GM12878 (cell line): ENCODE measurements around the gene ZNF554. TPM values are rescaled to one million over a fixed set of nuclear protein-coding genes. Genes with fewer than 3 reads are reported as not detected.

ENCODE experiments used
- ATAC-seq: fragments of 200-7000 bp; cut with Tn5 transposase; 3 replicates; pipeline ENCODE4 v1.9.1; 2020; ENCODE audit warnings: mild to moderate bottlenecking, moderate library complexity
- BruUV-seq: library from RNA; stranded (reverse); fragments of 400-500 nt; replicated peaks from 2 replicates; lab custom pipeline; 2021; lab: Mats Ljungman, UMichigan
- CTCF ChIA-PET: fragments of 300-600 bp; sonication (Branson Sonifier 250); formaldehyde crosslinking; extraction: SDS; loops from one replicate; lab custom pipeline; 2021; ENCODE audit warnings: inconsistent platforms; lab: Yijun Ruan, JAX
- POLR2A ChIA-PET: fragments of 350-600 bp; formaldehyde crosslinking; extraction: SDS; loops from one replicate; lab custom pipeline; 2021; ENCODE audit warnings: inconsistent platforms; lab: Charles Lee
- RAD21 ChIA-PET: fragments of 300-600 bp; sonication (Branson Sonifier 250); formaldehyde crosslinking; loops from one replicate; lab custom pipeline; 2023; ENCODE audit warnings: antibody characterized with exemption; ENCODE audit not compliant: unreplicated experiment; lab: Charles Lee
- SMC1A ChIA-PET: fragments of 300-600 bp; sonication (Branson Sonifier 250); formaldehyde crosslinking; loops from one replicate; lab custom pipeline; 2023; ENCODE audit not compliant: unreplicated experiment, uncharacterized antibody; lab: Charles Lee
- DNase-seq: peaks from one replicate; pipeline ENCODE4 v3.0.0-alpha.2; 2011; ENCODE audit warnings: low read depth, low spot score
- FAIRE-seq: peaks from 3 replicates; lab custom pipeline; 2011; peaks lifted over from hg19 to GRCh38; lab: Jason Lieb, UNC
- H2AFZ ChIP-seq: 2 replicates; pipeline ENCODE4 v1.6.0; 2011; ENCODE audit warnings: low read depth, low read length, control low read depth; ENCODE audit not compliant: control insufficient read depth
- H3K27ac ChIP-seq: 2 replicates; pipeline ENCODE4 v1.5.1; 2011; ENCODE audit warnings: control low read depth; ENCODE audit not compliant: control insufficient read depth, insufficient read depth
- H3K27me3 ChIP-seq, 2 experiments: replicated peaks in 1 of 2; 2 replicates each; pipeline versions ENCODE4 v1.6.0 to v1.6.1; 2011; ENCODE audit warnings: low read length in 1 of 2; ENCODE audit not compliant: control insufficient read depth in 2 of 2, insufficient read depth in 2 of 2
- H3K36me3 ChIP-seq, 2 experiments: 2 replicates each; pipeline ENCODE4 v1.5.1; 2011; ENCODE audit warnings: low read length in 1 of 2; ENCODE audit not compliant: control insufficient read depth in 2 of 2, insufficient read depth in 2 of 2
- H3K4me1 ChIP-seq: 2 replicates; pipeline ENCODE4 v1.6.1; 2011; ENCODE audit warnings: mild to moderate bottlenecking, low read length, moderate library complexity, mixed read lengths; ENCODE audit not compliant: control insufficient read depth, insufficient read depth
- H3K4me2 ChIP-seq: 2 replicates; pipeline ENCODE4 v1.6.0; 2011; ENCODE audit warnings: control low read depth; ENCODE audit not compliant: control insufficient read depth, insufficient read depth
- H3K4me3 ChIP-seq: fragments of 200-600 bp; sonication (generic); 2 replicates; pipeline ENCODE4 v1.5.1; 2016
- H3K79me2 ChIP-seq: 2 replicates; pipeline ENCODE4 v1.6.0; 2011; ENCODE audit warnings: low read length; ENCODE audit not compliant: control insufficient read depth, insufficient read depth
- H3K9ac ChIP-seq: 2 replicates; pipeline ENCODE4 v1.8.0; 2011; ENCODE audit warnings: low read length, control low read depth, mixed read lengths; ENCODE audit not compliant: control insufficient read depth, insufficient read depth
- H3K9me3 ChIP-seq: replicated peaks from 3 replicates; pipeline ENCODE4 v1.5.1; 2011; ENCODE audit warnings: mild to moderate bottlenecking, low read length; ENCODE audit not compliant: control insufficient read depth, insufficient read depth
- H4K20me1 ChIP-seq: 2 replicates; pipeline ENCODE4 v1.6.0; 2011; ENCODE audit not compliant: control insufficient read depth, insufficient read depth
- GABPA ChIP-seq: IDR thresholded peaks from 2 replicates; pipeline ENCODE4 v1.6.1; 2014; ENCODE audit warnings: antibody characterized with exemption, low read depth, mild to moderate bottlenecking, inconsistent platforms
- GATAD2B ChIP-seq: fragments of 450-650 bp; conservative IDR thresholded peaks from 2 replicates; pipeline ENCODE4 v1.6.1; 2017; ENCODE audit warnings: low read depth, mild to moderate bottlenecking, moderate library complexity
- MTA3 ChIP-seq: IDR thresholded peaks from 2 replicates; pipeline ENCODE4 v1.6.1; 2012; ENCODE audit warnings: low read length, inconsistent platforms, borderline replicate concordance
- NFXL1 ChIP-seq: fragments of 450-650 bp; IDR thresholded peaks from 2 replicates; pipeline ENCODE4 v1.6.1; 2017; ENCODE audit warnings: antibody characterized with exemption, mild to moderate bottlenecking, borderline replicate concordance
- NR2C1 ChIP-seq: fragments of 450-650 bp; IDR thresholded peaks from 2 replicates; pipeline ENCODE4 v1.6.1; 2017; ENCODE audit warnings: antibody characterized with exemption, mild to moderate bottlenecking, moderate library complexity
- SUPT20H ChIP-seq: IDR thresholded peaks from 2 replicates; pipeline ENCODE4 v1.6.1; 2011; ENCODE audit warnings: low read depth, mild to moderate bottlenecking, low read length, moderate library complexity, borderline replicate concordance; ENCODE audit not compliant: control insufficient read depth
- ZNF24 ChIP-seq: fragments of 450-650 bp; IDR thresholded peaks from 2 replicates; pipeline ENCODE4 v1.6.1; 2017; ENCODE audit warnings: antibody characterized with exemption, mild to moderate bottlenecking
- ZNF384 ChIP-seq: IDR thresholded peaks from 2 replicates; pipeline ENCODE4 v1.6.1; 2012; ENCODE audit warnings: low read depth, mild to moderate bottlenecking, low read length, improper control_type of control experiment, borderline replicate concordance
- WGBS: methylation state at CpG from one replicate; pipeline ENCODE4 v1.1.6; 2016; ENCODE audit warnings: low lambda C conversion rate; ENCODE audit not compliant: insufficient replicate concordance, insufficient coverage; ENCODE audit errors: missing lambda C conversion rate; 5-methylcytosine and 5-hydroxymethylcytosine counted together
- in situ Hi-C: fragments of 300-500 bp; cut with MboI; formaldehyde crosslinking; loops from 9 replicates; pipeline ENCODE4 v1.14.3; 2018; ENCODE audit warnings: mixed read lengths
- intact Hi-C: fragments of 100-400 bp; cut with micrococcal nuclease; formaldehyde crosslinking; loops from one replicate; pipeline ENCODE4 v1.14.2; 2022; ENCODE audit not compliant: unreplicated experiment
- polyA plus RNA-seq, 11 experiments: library from polyadenylated mRNA; depleted of rRNA in 4 of 11; unstranded in 6 of 11; stranded (reverse) in 5 of 11; fragments of >200 nt; fragmentation: Nextera tagmentation in 4 of 11; fragmentation: Illumina TruSeq in 1 of 11; extraction: Ambion mirVana in 4 of 11; extraction: Trizol in 1 of 11; gene quantifications; 1 replicate in 1 of 11; 2 replicates in 10 of 11; pipeline versions ENCODE4 v1.2.1 to v1.2.3, GENCODE V29; 2011 to 2016; ENCODE audit warnings: inconsistent platforms in 2 of 11, missing spikeins in 2 of 11, low read depth in 1 of 11
- total RNA-seq, 4 experiments: library from RNA; depleted of rRNA in 3 of 4; stranded (reverse); fragments of >200 nt in 3 of 4; fragmentation: Illumina TruSeq in 1 of 4; extraction: Trizol in 1 of 4; gene quantifications; 2 replicates each; pipeline versions ENCODE4 v1.2.1 to v1.2.3, GENCODE V29; 2013 to 2021

The ZNF554 gene
- total and polyA plus RNA-seq, 10 of the 15 experiments (the other 5 are each of a cell fraction or from before 2014, with no cell fraction given): 0.19 to 2.1 (median 1.4) TPM

DNA sequence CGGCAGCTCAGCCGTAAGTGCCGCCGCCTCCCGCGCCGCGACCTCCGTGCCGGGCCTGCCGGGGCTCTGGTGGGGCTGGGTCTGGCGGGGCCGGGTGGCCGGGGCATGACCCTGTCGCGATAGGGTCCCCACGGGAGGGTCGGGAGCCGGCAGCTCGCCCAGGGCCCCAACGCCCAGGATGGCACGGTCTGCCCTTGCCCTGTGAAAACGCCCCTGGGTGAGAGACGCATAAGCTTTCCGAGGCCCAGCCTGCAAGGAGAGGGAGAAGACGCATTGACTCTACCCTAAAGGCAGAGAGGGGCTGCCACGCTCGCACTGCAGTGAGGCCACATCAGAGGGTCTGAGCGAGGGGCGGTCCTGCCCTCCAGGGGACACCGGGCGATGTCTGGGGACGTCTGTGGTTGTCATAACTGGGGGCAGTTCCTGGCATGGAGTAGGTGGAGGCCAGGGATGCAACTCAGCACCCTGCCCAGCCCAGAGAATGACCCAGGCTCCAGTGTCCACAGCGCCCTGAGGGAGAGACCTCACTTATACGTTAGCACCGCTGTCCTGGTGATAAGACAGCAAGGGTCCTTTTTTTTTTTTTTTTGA, 539 bp downstream of the ZNF554 start:
- Histone ChIP-seq H3K27ac (no peak overlapping the region), H3K36me3 (no peaks in the 10 kb centered on the region), H3K4me2 (peak overlapping the region; percentile 99), H2AFZ (peak overlapping the region; percentile 86), H3K9ac (peak overlapping the region; percentile 67), H3K4me3 (peak overlapping the region; percentile 80), H3K79me2 (no peaks in the 10 kb centered on the region; the same call in 1 of the 2 replicates), H3K4me1 (no peaks in the 10 kb centered on the region), H3K9me3 (no peaks in the 10 kb centered on the region), H3K27me3 (no peaks in the 10 kb centered on the region), H4K20me1 (no peaks in the 10 kb centered on the region)
- FAIRE-seq: no peak
- intact Hi-C loops (no loop called here), in situ Hi-C loops (no loop called here)
- POLR2A ChIA-PET: no interaction called here
- BruUV-seq: no TSS peak
- RAD21 ChIA-PET: no interaction called here
- SMC1A ChIA-PET: interaction anchor here (1.0 to 1.6 kb wide), 2 partner anchors 15 to 172 kb away, joined by 3 to 5 read pairs; no protein-coding TSS in a partner anchor
- CTCF ChIA-PET: interaction anchor here (1.2 to 1.6 kb wide), 2 partner anchors 16 to 131 kb away, joined by 3 to 5 read pairs; no protein-coding TSS in a partner anchor
- ATAC-seq: peak; percentile 6; the same call in 2 of the 3 replicates
- DNase-seq: no peak
- 7% methylated on average over 25 of the region's 36 CpGs for WGBS
- TF ChIP-seq SUPT20H (no peak), GABPA (no peak), ZNF384 (no peak), MTA3 (no peak), GATAD2B (peak; percentile 62), NR2C1 (no peak), NFXL1 (no peak), ZNF24 (no peak)
- TF ChIP-seq, all 136 proteins: peak for 1
